HG03457 (cell line): ENCODE data around the gene GAL3ST3.

Source experiments
- ATAC-seq: cut with Tn5 transposase; IDR thresholded peaks from one replicate; pipeline ENCODE4 v1.9.1; 2021; ENCODE audit warnings: moderate number of reproducible peaks; ENCODE audit not compliant: unreplicated experiment

Gene GAL3ST3

DNA sequence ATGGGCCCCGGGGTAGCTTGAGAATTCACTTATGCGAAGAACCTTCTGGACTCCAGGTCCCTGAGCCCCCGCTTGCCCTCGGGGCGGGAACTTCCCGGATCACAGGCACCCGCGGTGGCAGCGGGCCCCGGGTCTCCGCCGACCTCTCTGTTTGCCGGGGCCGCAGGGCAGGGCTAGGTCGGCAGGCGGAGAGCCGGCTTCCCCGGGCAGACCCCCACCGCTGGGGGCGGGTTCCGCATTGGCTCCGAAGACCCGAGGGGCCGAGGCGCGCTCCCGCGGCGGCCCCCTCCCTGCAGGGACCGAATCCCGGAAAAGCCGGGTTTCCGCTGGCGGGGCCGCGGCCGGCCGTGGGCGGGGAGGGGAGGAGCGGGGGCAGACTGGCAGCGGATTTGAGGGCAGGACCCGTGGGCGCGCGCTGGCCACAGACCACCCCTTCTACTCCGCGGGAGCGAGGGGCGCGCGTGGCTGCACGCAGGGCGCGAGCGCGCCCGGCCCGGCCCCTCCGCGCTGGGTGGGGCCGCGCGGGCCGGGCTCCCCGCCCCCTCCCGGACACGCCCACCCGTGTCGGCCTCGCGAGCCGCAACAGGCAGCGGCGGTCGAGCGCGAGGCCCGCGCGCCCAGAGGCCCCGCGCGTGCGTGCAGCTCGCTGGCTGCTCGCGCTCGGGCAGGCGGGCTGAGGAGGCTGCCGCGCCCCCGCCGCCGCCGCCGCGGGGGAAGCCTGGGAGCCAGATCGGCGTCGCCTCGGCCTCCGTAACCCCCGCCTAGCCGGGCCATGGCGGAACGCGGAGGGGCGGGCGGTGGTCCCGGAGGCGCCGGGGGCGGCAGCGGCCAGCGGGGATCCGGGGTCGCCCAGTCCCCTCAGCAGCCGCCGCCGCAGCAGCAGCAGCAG, 21.0 kb upstream of the GAL3ST3 start, which contains the start of gene PACS1:
PACS1 (plus strand) TSS at position 558 of the 889 bp plus-strand sequence; CDS start at position 773, 215 bp downstream.
- ATAC-seq = peak; percentile 36

DNA sequence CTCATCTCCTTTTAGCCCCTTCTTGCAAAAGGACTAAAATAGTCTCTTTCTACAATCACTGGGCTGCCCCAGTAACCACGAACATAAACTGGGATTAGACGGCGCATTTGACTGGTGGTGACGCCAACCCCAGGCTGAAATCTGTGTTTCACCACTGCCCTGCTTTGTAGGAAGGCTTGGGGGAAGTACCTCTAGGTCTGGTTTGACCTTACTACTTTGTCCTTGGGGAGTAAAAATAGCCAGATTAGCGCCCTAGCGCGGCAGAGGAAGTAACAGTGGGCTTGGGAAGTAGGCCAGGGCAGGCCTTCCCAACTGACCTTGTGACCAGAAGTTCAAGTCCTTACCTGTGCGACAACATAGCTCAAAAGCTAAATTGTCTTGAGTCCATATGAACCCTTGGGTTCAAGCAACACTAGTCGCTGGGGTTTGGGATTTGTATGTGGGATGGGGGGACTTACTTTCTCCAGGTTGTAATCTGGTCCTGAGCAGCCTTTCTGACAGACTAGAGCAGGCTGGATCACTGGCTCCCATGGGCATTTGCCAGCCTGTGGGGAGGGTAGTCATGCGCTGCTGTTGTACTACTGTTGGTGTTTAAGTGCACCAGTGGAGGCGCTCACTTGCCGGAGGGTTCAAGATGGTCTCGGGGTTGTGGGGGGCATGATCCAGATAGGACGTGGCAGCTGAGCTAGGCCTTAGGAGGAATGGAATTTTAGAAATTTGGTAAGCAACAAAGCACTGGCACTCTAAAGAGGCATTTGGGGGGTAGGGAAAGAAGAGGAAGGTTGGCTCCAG, 20.2 kb upstream of the GAL3ST3 start:
- no peak for ATAC-seq

DNA sequence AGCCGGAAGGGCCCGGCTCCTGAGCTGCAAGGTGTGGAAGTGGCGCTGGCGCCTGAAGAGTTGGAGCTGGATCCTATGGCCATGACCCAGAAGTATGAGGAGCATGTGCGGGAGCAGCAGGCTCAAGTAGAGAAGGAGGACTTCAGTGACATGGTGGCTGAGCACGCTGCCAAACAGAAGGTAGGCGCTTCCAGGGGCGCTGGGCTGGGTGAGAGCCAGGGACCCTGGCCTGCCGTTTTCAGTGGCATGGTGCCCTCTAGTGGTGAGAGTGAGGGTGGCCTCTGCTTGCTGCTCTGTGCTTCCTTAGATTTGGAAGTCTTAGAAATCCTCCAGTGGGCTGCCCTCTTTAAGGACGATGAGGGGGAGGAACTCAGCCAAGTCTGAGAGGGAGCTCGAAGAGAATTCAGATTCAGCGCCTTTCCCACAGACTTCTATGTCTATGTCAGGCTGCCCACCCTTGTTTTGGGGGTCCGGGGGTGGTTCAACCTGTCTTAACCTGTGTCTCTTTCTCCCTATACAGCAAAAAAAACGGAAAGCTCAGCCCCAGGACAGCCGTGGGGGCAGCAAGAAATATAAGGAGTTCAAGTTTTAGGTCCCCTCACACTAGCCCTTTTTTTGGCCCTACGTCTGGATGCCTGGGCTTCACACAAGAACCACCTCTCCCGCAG, 19.3 kb upstream of the GAL3ST3 start:
- no peak for ATAC-seq

DNA sequence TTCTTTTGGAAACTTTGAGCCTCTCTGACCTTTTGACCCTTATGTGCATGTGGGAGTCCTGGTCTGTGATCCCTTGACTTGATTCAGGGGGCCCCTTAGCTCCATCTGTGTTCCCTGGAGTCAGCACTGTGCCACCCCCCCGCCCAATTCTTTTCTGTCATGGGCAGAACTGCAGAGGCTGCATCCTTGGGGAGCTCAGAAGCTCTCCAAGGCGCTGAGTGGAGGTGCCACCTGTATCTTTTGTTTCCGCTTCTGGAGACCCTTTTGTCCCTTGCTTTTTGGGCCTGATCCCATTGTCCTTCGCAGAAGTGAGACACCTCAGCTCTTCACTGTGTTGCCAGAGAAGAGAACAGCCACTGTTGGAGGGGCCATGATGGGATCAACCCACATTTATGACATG, 18.7 kb upstream of the GAL3ST3 start:
- no peak for ATAC-seq

DNA sequence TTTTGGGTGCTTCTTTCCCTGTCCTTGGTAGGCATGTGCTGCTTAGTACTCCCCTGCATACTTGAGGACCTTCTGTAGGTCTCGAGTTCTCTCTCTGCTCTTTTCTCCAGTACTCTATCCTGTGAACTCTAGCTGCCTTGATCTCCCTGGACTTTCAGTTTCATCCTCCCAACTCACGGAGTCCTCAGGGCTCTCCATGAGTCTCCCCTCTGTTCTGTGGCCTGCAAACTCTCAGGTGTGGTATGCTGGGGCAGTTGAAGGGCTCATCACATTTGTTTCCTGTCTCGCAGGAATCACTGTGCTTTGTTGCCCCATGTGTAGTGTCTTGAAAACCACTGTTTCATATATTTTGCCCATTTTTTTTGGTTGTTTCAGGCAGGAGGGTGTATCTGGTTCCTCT, 17.8 kb upstream of the GAL3ST3 start:
- ATAC-seq = no peak

DNA sequence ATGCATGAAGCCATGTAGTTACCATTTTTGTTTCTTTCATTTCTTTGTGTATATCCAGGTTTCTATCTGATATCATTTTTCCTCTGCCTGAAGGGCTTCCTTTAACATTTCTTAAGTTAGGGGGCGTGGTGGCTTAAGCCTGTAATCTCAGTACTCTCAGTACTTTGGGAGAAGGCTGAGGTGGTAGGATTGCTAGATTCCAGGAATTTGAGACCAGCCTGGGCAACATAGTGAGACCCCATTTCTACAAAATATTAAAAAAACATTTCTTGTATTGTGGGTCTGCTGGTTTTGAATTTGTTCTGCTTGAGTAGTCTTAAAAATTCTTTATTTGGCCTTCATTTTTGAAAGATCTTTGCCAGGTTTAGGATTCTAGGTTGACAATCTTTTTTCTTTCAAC, 15.6 kb upstream of the GAL3ST3 start:
- ATAC-seq = no peak

DNA sequence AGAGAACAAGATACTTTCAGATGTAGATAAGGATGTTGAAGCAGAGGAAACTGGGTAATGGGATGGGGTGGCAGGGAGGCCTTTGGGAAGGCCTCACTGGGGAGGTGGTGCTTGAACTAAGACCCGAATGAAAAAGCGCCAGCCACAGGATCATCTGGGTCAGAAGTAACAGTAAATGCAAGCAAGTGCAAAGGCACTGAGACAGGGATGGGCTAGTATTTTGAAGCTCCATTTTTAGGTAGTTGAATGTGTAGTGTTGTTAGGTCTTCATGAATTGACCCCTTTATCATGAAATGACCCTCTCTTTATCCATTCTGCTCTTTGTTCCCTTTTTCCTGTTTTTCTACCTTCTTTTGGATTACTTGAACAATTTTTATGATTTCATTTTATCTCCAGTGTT, 14.9 kb upstream of the GAL3ST3 start:
- ATAC-seq = no peak

DNA sequence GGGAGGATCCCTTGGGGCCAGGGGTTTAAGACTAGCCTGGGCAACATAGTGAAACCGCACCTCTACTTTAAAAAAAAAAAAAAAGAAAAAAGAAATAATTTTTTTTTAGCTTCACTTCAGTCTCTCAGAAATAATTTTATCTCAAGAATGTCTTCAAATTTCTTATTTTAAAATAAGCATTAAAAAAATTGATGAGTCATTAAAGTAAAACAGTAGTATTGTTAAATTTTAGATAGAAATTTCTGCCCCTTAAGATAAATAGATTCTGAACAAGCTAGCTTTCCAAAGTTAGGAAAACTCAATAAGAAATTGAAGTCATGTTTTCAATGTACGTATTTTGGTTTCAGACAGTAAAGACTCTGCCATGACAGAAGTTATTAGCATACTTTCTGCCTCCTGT, 13.4 kb upstream of the GAL3ST3 start:
- no peak for ATAC-seq

DNA sequence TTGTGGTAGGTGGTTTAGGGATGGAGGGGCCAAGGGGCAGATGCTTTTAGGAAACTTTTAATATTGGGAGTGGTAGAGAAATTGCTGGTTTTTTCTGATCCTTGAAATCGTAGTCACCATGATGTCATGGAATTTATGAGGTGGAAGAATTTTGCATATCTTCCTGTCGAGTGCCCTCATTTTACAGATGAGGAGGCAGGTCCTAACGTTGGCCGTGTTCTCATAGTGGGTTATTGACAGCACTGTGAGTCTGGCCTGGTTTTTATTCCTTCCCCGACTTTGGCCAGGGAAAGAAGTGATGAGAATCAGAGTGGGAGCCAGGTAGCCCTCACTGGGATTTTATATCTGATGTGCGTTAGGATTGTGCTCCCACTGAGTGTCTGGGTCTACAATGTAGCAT, 12.3 kb upstream of the GAL3ST3 start:
- ATAC-seq = no peak

DNA sequence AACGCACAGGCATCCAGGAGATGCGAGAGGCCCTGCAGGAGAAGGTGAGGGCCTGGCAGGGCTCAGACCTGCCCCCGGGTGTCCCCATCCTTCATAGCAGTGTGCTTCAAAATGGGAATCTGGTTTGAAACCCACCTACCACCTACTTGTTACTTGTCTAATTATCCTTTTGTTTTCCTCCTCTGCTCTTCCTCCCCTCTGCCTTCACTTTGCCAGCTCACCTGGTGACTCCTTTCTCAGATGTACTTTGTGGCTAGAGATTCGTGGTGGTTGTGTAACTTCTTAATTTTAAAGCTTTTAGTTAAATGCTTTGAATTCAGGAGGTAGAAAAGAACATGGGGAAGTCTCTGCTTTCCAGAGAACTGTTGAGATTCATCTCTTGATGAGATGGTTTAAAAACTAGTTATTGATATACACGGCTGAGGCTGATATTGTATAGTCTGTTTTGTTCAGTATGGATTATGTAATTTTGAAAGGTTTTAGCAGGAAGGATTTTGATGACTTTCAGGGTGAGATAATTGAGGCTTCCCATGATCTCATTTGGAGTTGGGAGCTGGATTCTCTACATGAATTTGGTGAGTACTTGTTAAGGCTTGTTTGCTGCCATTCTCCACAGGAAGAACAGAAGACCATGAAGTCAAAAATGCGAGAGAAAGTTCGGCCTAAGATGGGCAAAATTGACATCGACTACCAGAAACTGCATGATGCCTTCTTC, 11.2 kb upstream of the GAL3ST3 start:
- ATAC-seq = no peak

DNA sequence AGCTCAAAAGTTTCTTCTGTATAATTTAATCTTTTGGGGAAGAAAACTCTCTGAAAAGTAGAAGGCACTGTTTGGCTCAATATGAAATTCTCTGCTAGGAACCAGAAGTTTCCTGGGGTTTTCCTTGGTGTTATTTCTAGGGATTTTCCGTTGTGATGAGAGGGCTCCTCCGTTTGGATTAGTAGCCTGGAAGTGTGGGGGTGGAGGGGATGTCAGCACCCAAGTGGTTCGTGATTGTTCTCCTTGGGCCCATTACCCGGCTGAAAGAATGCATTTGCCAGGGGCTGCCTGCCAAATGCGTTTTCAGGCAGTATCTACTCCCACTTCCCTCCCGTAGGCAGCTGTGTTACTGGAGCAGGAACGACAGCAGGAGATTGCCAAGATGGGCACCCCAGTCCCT, 7.5 kb upstream of the GAL3ST3 start:
- ATAC-seq = no peak

DNA sequence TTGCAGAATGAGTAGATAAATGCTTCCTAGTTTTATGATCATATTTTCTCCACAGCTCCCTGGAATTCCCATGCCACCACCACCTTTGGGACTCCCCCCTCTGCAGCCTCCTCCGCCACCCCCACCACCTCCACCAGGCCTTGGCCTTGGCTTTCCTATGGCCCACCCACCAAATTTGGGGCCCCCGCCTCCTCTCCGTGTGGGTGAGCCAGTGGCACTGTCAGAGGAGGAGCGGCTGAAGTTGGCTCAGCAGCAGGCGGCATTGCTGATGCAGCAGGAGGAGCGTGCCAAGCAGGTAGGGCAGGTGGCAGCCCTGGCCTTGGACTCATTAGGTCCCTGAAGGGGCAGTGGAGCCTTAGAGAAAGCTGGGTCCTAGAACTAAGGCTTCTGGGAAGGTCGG, 6.1 kb upstream of the GAL3ST3 start:
- no peak for ATAC-seq

DNA sequence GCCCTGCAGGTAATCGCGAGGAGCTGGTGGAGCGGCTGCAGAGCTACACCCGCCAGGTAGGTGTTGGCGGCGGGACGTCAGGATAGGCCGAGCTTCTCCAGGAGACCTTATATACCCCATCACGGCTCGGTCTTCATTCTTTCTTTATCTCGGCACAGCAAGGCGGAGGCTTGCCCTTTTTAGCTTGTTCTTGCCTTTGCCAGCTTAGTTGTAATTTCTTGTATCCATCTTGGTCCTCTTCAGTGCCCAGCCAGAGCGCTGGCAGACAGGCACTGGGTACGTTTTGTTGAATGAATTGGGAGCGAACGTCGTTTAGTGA, 3.7 kb upstream of the GAL3ST3 start:
- ATAC-seq = peak; percentile 15

DNA sequence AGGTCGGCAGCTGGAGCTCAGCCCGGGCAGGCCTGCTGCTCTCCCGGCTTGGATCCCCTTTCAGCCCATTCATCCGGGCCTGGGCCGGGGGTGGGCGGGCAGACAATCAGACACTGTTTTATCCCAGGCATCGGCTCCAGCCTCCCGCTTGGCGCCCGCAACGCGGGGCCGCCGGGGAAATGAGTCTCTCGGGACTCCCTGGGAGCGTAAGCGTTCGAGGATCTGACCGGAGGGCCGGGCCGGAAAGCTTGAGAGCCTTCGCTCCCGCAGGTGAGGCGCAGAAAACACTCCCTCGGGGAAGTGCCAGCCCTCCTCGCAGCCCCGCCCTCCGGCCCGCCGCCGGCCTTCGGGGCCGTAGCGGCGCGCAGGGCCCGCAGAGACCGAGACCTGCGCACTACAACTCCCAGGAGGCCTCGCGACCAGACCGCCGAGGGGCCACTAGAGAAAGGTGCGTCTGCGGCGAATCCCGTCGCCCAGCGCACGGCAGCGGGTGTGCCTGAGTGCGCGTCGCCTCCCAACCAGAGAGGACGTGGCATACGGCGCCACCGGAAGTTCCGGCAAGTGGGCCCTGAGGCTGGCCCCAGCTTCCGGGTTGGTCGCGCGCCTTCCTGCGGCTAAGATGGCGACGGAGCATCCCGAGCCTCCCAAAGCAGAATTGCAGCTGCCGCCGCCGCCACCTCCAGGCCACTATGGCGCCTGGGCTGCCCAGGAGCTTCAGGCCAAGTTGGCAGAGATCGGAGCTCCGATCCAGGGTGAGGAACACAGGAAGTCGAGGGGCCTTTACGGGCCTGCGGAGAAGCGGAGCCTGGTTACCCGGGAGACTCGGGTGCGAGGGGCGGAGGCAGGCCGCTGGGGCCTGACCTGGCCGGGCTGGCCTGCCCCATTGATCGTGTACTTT, 3.1 kb upstream of the GAL3ST3 start, which contains the start of gene SF3B2:
SF3B2 (plus strand) TSS at position 599 of the 898 bp plus-strand sequence; CDS start at position 620, 21 bp downstream.
- peak; percentile 84 for ATAC-seq

DNA sequence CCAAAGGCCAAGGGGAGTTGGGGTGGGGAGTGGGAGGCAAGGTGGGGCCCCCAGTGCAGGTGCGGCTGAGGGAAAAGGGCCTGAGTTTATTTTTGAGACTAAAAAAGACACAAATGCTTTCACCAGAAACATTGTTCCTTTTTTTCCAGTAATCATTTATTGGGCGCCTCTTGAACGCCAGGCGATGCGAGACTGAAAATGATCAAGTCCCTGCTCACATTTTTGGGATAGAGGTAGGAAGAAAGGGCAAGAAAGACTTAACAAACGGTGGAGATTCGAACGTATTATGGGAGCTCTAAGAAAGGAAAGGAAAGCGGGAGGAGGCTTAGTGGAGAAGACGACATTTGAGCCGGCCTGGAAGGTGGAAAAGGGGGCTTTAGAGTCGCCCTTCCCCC, 2.4 kb upstream of the GAL3ST3 start:
- ATAC-seq = no peak

DNA sequence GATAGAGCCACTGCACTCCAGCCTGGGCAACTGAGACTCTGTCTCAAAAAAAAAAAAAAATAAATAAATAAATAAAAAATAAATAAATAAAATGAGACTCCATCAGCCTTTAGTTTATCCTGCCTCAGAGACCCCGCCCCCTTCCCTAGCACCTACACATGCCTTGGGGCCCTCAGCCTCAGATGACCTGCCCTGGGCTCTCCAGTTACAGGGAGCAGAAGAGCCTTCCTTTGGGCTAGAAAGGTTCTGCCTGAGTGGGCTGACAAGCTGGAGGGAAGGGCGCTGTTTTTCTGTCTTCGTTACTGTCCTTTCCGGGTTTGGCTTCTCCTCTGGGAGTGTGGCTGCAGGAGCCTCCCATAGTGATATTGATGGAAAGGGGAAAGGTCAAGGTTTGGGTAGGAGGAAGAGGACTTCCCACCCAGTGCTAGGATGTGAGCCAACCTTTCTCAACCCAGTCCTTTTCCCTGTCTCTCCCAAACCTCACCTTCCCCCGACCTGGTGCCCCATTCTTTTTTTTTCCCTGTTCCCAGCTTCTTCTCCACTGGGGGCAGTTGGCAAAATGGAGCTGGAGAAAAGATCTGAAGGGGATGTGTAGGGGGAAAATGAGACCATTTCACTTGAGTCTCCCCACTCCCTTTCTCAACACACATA, 1.7 kb upstream of the GAL3ST3 start:
- no peak for ATAC-seq

DNA sequence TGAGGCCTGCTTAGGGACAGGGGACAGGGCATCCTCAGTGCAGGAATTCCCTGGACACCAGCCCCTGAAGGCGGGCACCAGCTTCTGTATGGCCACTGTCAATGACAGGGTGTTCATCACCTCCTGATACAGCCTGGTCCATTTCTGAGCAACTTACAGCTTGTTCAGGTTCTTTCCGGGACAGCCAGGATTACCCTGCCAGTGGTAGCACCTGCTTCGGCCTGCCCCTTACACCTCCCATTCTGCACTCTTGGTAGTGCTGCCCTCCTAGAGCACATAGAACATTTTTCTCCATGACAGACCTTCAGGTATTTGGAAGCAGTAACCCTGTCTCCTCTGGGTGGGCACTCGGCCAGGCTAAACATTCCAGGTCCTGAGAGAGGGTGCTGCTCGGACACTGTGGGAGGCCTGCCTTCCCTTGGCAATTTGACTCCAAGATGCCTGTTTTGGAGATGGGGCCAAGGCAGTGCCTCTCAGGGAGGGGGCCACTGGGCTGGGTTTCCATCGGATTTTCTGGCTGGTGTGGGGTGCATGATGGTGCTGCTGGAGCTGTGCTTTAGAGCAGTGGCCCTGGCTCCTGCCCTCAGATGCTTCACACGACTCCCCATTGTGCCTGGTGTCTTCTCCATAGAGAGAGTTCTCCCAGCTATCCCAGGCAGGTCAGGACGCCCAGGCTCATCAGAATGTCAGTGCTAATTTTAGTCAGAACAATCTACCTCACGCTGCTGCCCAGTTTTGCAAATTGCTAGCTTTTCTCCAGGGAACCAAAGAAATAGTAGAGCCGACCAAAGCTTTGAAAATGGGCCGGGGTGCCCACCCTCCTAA, 1.2 kb downstream of the GAL3ST3 start:
- no peak for ATAC-seq

DNA sequence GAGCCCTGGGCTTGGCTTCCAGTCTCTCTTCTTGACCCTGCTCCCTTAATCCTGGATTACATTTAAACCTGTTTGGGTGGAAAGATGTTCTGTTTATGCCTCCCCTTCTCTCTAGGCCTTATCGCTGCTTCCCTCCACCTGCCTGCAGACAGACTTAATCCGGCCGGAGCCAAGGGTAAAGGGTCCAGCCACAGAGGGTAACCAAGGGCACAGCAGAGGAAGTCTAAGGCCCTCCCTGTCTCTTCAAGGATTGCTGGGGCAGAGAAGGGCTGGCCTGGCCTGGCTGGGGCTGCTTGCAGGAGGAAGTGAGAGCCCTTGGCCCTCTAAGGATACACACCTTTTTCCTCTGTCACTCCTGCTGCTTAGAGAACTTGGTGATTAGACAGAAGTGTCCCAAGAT, 2.1 kb downstream of the GAL3ST3 start:
- no peak for ATAC-seq
